Endodermal cell (in vitro differentiated cells): ENCODE results near the gene UBASH3B. TPM values are rescaled to one million over a fixed set of nuclear protein-coding genes. Genes with fewer than 3 reads are reported as not detected.

Source experiments
- DNase-seq: peaks from one replicate; pipeline ENCODE4 v3.0.0-alpha.2; 2017
- H3K27ac ChIP-seq: 2 replicates; pipeline ENCODE4 v1.5.1; 2013; ENCODE audit warnings: mild to moderate bottlenecking, low read depth, low read length, moderate library complexity
- H3K27me3 ChIP-seq: 2 replicates; pipeline ENCODE4 v1.6.1; 2013; ENCODE audit warnings: mild to moderate bottlenecking, low read length, moderate library complexity; ENCODE audit not compliant: insufficient read depth, control insufficient read depth, poor library complexity, severe bottlenecking
- H3K36me3 ChIP-seq: 2 replicates; pipeline ENCODE4 v1.7.0; 2013; ENCODE audit warnings: mild to moderate bottlenecking, low read length, moderate library complexity; ENCODE audit not compliant: control insufficient read depth, insufficient read depth
- H3K4me1 ChIP-seq: one replicate; pipeline ENCODE4 v1.7.0; 2013; ENCODE audit warnings: low read length; ENCODE audit not compliant: control insufficient read depth, insufficient read depth
- H3K4me3 ChIP-seq: 2 replicates; pipeline ENCODE4 v1.5.1; 2013; ENCODE audit warnings: mild to moderate bottlenecking, low read length, moderate library complexity
- H3K9ac ChIP-seq: 2 replicates; pipeline ENCODE4 v1.6.1; 2013; ENCODE audit warnings: mild to moderate bottlenecking, low read length, moderate library complexity; ENCODE audit not compliant: poor library complexity, severe bottlenecking; ENCODE audit errors: extremely low read depth
- H3K9me3 ChIP-seq: 2 replicates; pipeline ENCODE4 v1.6.1; 2013; ENCODE audit warnings: mild to moderate bottlenecking, low read length, moderate library complexity; ENCODE audit not compliant: control insufficient read depth
- H3K27ac Mint-ChIP-seq: 2 replicates; pipeline ENCODE4 v1.8.0; 2020; ENCODE audit warnings: mixed read lengths
- H3K27me3 Mint-ChIP-seq: 2 replicates; pipeline ENCODE4 v1.8.0; 2021; ENCODE audit warnings: mild to moderate bottlenecking, mixed read lengths; ENCODE audit not compliant: insufficient read depth
- H3K36me3 Mint-ChIP-seq: 2 replicates; pipeline ENCODE4 v1.8.0; 2020; ENCODE audit warnings: low read depth, mixed read lengths
- H3K4me1 Mint-ChIP-seq: 2 replicates; pipeline ENCODE4 v1.8.0; 2020; ENCODE audit warnings: mixed read lengths
- H3K4me3 Mint-ChIP-seq: 2 replicates; pipeline ENCODE4 v1.8.0; 2020; ENCODE audit warnings: mild to moderate bottlenecking, moderate library complexity, mixed read lengths
- H3K9me3 Mint-ChIP-seq: 2 replicates; pipeline ENCODE4 v1.8.0; 2020; ENCODE audit warnings: mild to moderate bottlenecking, mixed read lengths
- WGBS, 2 experiments: methylation state at CpG; one replicate each; pipeline versions ENCODE4 v1.1.5 to v1.1.7; 2013; ENCODE audit warnings: missing lambda C conversion rate in 2 of 2, mixed read lengths in 1 of 2; ENCODE audit not compliant: insufficient coverage in 1 of 2, insufficient read length in 1 of 2; 5-methylcytosine and 5-hydroxymethylcytosine counted together
- total RNA-seq, 2 donors: library from RNA; stranded (reverse); fragmentation: NEBNext Ultra II Directional in 1 of 2; extraction: Animal tissue kit (Norgen Biotek cat#: 25700) in 1 of 2; gene quantifications; 2 replicates in 1 of 2; 3 replicates in 1 of 2; pipeline ENCODE4 v1.2.1, GENCODE V29; 2021
- TF ChIP-seq, protein P1 (sequence below): fragments of 200-600 bp; sonication (generic); conservative IDR thresholded peaks from 2 replicates; pipeline ENCODE4 v1.5.0; 2021; ENCODE audit warnings: antibody characterized with exemption, mild to moderate bottlenecking

The UBASH3B gene
- total RNA-seq, 2 donors from 2014 or later, result 6.0 to 9.0 TPM

DNA sequence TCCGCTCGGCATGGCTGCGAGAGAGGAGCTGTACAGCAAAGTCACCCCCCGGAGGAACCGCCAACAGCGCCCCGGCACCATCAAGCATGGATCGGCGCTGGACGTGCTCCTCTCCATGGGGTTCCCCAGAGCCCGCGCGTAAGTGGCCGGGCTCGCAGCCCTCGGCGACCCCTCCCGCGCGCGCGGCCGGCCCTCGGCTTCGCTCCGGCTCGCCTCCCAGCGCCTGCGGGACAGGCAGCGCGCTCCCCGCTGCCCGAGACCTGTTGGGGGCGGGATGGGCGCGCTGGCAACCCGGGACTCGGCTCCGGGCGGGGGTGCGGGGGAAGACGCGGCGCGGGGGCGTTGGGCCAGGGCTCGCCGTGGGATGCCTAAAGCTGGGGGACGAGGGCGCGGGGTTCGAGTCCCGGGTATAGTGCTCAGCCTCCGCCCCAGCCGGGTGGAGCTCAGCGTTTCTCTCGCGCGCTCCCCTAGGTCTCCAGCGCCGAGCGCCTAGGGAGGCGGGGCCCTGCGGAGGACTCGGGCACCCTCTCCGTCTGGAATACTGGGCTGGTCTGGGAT, 630 bp downstream of the UBASH3B start:
- H3K4me3 Mint-ChIP-seq, result peak overlapping the region; percentile 82
- peak overlapping the region; percentile 47 for H3K9ac ChIP-seq
- H3K27ac Mint-ChIP-seq, result peak overlapping the region; percentile 74
- DNase-seq, result no peak
- peaks cover 2% of the 10 kb centered on the region for H3K36me3 Mint-ChIP-seq
- no peaks in the 10 kb centered on the region for H3K36me3 ChIP-seq
- peaks cover 75% of the 10 kb centered on the region for H3K27me3 Mint-ChIP-seq
- no peaks in the 10 kb centered on the region for H3K9me3 ChIP-seq
- peaks cover 62% of the 10 kb centered on the region for H3K27me3 ChIP-seq
- TF ChIP-seq, protein P1, sequence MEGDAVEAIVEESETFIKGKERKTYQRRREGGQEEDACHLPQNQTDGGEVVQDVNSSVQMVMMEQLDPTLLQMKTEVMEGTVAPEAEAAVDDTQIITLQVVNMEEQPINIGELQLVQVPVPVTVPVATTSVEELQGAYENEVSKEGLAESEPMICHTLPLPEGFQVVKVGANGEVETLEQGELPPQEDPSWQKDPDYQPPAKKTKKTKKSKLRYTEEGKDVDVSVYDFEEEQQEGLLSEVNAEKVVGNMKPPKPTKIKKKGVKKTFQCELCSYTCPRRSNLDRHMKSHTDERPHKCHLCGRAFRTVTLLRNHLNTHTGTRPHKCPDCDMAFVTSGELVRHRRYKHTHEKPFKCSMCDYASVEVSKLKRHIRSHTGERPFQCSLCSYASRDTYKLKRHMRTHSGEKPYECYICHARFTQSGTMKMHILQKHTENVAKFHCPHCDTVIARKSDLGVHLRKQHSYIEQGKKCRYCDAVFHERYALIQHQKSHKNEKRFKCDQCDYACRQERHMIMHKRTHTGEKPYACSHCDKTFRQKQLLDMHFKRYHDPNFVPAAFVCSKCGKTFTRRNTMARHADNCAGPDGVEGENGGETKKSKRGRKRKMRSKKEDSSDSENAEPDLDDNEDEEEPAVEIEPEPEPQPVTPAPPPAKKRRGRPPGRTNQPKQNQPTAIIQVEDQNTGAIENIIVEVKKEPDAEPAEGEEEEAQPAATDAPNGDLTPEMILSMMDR, result no peak
- H3K4me1 Mint-ChIP-seq, result peaks cover 4% of the 10 kb centered on the region
- H3K27ac ChIP-seq, result no peak overlapping the region
- H3K4me1 ChIP-seq, result peaks cover 9% of the 10 kb centered on the region
- peaks cover 7% of the 10 kb centered on the region for H3K9me3 Mint-ChIP-seq
- H3K4me3 ChIP-seq, result peak overlapping the region; percentile 87
- WGBS, 2 experiments, result 0 to 2% methylated on average over 22 to 66 of the region's 66 CpGs

DNA sequence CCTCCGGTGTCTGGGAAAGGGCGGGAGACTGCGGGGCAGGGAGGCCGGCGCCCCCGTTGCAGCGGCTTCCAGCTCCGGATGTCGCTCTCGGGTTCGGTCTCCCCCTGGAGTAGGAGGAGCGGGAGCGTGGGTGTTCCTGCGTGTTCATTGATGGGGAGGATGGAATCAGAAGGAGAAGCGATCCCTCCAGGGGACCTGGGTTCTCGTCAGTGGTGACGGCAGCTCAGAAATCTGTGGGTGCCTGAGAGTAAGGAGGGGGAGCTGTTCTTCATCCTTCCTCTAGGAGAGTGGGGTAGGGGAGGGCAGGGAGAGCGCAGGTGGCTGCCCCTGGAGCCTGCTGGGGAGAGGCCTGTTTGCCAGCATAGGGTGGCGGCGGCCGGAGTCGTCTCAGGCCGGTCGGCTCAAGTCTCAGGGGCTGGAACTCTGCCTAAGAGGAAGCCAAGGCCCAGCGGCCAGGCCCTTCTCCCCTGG, 1.1 kb downstream of the UBASH3B start:
- peak; percentile 85 for DNase-seq
- WGBS, 2 experiments, result 0 to 4% methylated on average over 6 to 25 of the region's 25 CpGs
- Histone ChIP-seq H3K36me3 (no peaks in the 10 kb centered on the region), H3K27ac (no peak overlapping the region), H3K27me3 (peaks cover 62% of the 10 kb centered on the region), H3K4me1 (peaks cover 11% of the 10 kb centered on the region), H3K9ac (peak overlapping the region; percentile 15), H3K9me3 (no peaks in the 10 kb centered on the region), H3K4me3 (peak overlapping the region; percentile 87)
- peaks cover 7% of the 10 kb centered on the region for H3K9me3 Mint-ChIP-seq
- H3K27ac Mint-ChIP-seq, result peak overlapping the region; percentile 74
- peak overlapping the region; percentile 82 for H3K4me3 Mint-ChIP-seq
- H3K4me1 Mint-ChIP-seq, result peaks cover 4% of the 10 kb centered on the region
- TF ChIP-seq, protein P1, result peak; percentile 46
- peaks cover 72% of the 10 kb centered on the region for H3K27me3 Mint-ChIP-seq
- peaks cover 2% of the 10 kb centered on the region for H3K36me3 Mint-ChIP-seq

DNA sequence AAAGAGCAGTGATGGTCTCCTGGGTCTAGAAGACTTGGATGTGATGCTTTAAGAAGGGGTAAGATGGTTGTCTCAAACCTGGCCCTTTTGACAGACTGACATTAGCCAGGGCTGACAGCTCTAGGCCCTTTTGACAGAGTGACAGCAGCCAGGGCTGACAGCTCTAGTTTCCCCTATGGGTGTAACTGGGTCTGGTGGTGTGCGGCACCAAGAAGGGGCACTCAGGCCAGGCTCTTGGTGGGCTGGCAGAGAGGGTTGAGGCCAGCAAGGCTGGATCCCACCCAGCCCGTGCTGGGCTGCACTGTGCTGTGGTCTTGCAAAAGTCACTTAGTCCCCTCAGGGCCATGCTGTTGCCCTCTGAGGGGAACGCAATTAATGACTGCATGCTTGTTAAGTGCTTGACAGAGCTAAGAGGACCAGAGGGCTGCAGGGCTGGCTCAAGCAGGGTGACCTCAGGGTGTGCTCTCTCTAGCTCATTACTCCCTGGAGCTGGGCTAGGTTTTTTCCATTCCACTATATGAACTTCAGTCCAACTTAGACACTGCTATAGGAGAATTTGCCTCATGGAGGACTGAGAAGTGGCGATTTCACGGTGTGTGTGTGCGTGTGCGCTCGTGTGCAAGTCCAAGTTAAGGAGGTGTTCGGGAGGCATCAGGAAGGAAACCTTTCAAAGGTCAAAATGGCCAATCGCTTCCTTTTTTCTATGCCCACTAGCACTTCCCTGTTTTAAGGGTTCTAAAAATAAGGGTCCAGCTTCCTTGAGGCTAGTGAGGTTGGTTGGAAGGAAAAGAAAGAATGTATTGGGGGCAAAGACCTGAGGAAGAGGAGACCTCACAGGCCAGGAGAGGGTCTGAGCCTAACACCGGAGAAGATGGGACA, 4.4 kb downstream of the UBASH3B start:
- H3K36me3 ChIP-seq, result no peaks in the 10 kb centered on the region
- no peak overlapping the region for H3K9ac ChIP-seq
- Mint-ChIP-seq H3K36me3 (peaks cover 2% of the 10 kb centered on the region), H3K27ac (no peak overlapping the region), H3K4me1 (no peaks in the 10 kb centered on the region), H3K27me3 (peaks cover 59% of the 10 kb centered on the region), H3K4me3 (no peak overlapping the region), H3K9me3 (peaks cover 7% of the 10 kb centered on the region)
- H3K27me3 ChIP-seq, result peaks cover 66% of the 10 kb centered on the region
- H3K9me3 ChIP-seq, result no peaks in the 10 kb centered on the region
- H3K4me1 ChIP-seq, result peaks cover 11% of the 10 kb centered on the region
- no peak overlapping the region for H3K4me3 ChIP-seq
- TF ChIP-seq, protein P1, result no peak
- H3K27ac ChIP-seq, result no peak overlapping the region
- 95 to 96% methylated on average over 10 to 11 of the region's 11 CpGs for WGBS, 2 experiments
- DNase-seq, result no peak
